ENCODE data around the gene TCL1B.

TCL1B gene

GRCh38 chr14:95667249-95667693 is 19.0 kb upstream of the TCL1B start:
- DNase-seq = no peak

- no peak for DNase-seq
These were observed 17.9 kb upstream of the TCL1B start for GRCh38 chr14:95668235-95668772.

GRCh38 chr14:95674613-95675012 is 11.6 kb upstream of the TCL1B start:
- no peak for DNase-seq

GRCh38 chr14:95675486-95675885 is 10.7 kb upstream of the TCL1B start:
- no peak for DNase-seq

- no peak for DNase-seq
These were observed 8.9 kb upstream of the TCL1B start for GRCh38 chr14:95677179-95677835.

- no peak for DNase-seq
These were observed 6.9 kb upstream of the TCL1B start for GRCh38 chr14:95679148-95679815.

GRCh38 chr14:95679998-95680735 is 6.1 kb upstream of the TCL1B start:
- no peak for DNase-seq

GRCh38 chr14:95681153-95681552 is 5.1 kb upstream of the TCL1B start:
- DNase-seq = no peak

GRCh38 chr14:95683793-95684192 is 2.4 kb upstream of the TCL1B start:
- peak; percentile 44 for DNase-seq

- no peak for DNase-seq
These were observed 709 bp downstream of the TCL1B start for GRCh38 chr14:95686935-95687334.

- no peak for DNase-seq
These were observed 3.2 kb downstream of the TCL1B start for GRCh38 chr14:95689441-95689840.

- no peak for DNase-seq
These were observed 4.6 kb downstream of the TCL1B start for GRCh38 chr14:95690815-95691214.

GRCh38 chr14:95691591-95691990 is 5.4 kb downstream of the TCL1B start:
- no peak for DNase-seq

- DNase-seq = no peak
These were observed 5.9 kb downstream of the TCL1B start for GRCh38 chr14:95692109-95692508.

GRCh38 chr14:95695051-95695450 is 8.8 kb downstream of the TCL1B start:
- no peak for DNase-seq

- no peak for DNase-seq
These were observed 9.7 kb downstream of the TCL1B start for GRCh38 chr14:95695913-95696312.

- no peak for DNase-seq
These were observed 10.5 kb downstream of the TCL1B start for GRCh38 chr14:95696741-95697140.

GRCh38 chr14:95697764-95698163 is 11.5 kb downstream of the TCL1B start:
- DNase-seq = no peak

- DNase-seq = no peak
These were observed 12.1 kb downstream of the TCL1B start for GRCh38 chr14:95698287-95698686.

- DNase-seq = no peak
These were observed 13.2 kb downstream of the TCL1B start for GRCh38 chr14:95699412-95699811.

GRCh38 chr14:95700221-95700976 is 14.2 kb downstream of the TCL1B start:
- DNase-seq = no peak

GRCh38 chr14:95701846-95702221 is 15.6 kb downstream of the TCL1B start:
- DNase-seq = no peak

- no peak for DNase-seq
These were observed 17.1 kb downstream of the TCL1B start for GRCh38 chr14:95703341-95703740.

Data from activated CD4-positive, alpha-beta T cell treated with anti-CD3 and anti-CD28 coated beads for 48 hours (primary cell).